Neural cell (in vitro differentiated cells): ENCODE data around the gene ADAMTS17. TPM values are rescaled to one million over a fixed set of nuclear protein-coding genes. Genes with fewer than 3 reads are reported as not detected.

Experiments used
- H2AFZ ChIP-seq: fragments of 200-600, 300-800 bp; sonication (generic), shearing (Covaris generic); 2 replicates; pipeline ENCODE4 v1.6.0; 2014; ENCODE audit warnings: low read depth, mild to moderate bottlenecking, antibody characterized with exemption, low read length, moderate library complexity
- H3F3A ChIP-seq: fragments of 200-600 bp; shearing (Covaris generic); 2 replicates; pipeline ENCODE4 v1.6.1; 2016; ENCODE audit warnings: mild to moderate bottlenecking, moderate library complexity, mixed read lengths, antibody characterized with exemption, low read length; ENCODE audit not compliant: insufficient read depth, poor library complexity, severe bottlenecking
- H3K27ac ChIP-seq: fragments of 200-600, 300-800 bp; sonication (generic), shearing (Covaris generic); 2 replicates; pipeline ENCODE4 v1.5.1; 2014; ENCODE audit warnings: mild to moderate bottlenecking, low read length, moderate library complexity
- H3K27me3 ChIP-seq: fragments of 300-800, 200-600 bp; sonication (generic), shearing (Covaris generic); 2 replicates; pipeline ENCODE4 v1.6.0; 2014; ENCODE audit warnings: mild to moderate bottlenecking, low read depth, low read length, moderate library complexity; ENCODE audit not compliant: insufficient read depth
- H3K36me3 ChIP-seq: fragments of 300-800, 200-600 bp; sonication (generic), shearing (Covaris generic); 2 replicates; pipeline ENCODE4 v1.5.1; 2014; ENCODE audit warnings: mild to moderate bottlenecking, antibody characterized with exemption, low read length, moderate library complexity; ENCODE audit not compliant: insufficient read depth
- H3K4me2 ChIP-seq: fragments of 300-800, 200-600 bp; sonication (generic), shearing (Covaris generic); 2 replicates; pipeline ENCODE4 v1.6.0; 2014; ENCODE audit warnings: mild to moderate bottlenecking, low read length
- H3K4me3 ChIP-seq: fragments of 300-800, 200-600 bp; sonication (generic), shearing (Covaris generic); 2 replicates; pipeline ENCODE4 v1.5.1; 2014; ENCODE audit warnings: mild to moderate bottlenecking, low read length, moderate library complexity
- H3K79me2 ChIP-seq: fragments of 200-600 bp; shearing (Covaris generic); replicated peaks from 2 replicates; pipeline ENCODE4 v1.6.0; 2014; ENCODE audit warnings: mild to moderate bottlenecking, low read length, moderate library complexity; ENCODE audit not compliant: insufficient read depth
- H3K9ac ChIP-seq: fragments of 300-800, 200-600 bp; sonication (generic), shearing (Covaris generic); 2 replicates; pipeline ENCODE4 v1.6.1; 2016; ENCODE audit warnings: mild to moderate bottlenecking, low read length, mixed read lengths
- H3K9me2 ChIP-seq: fragments of 200-600 bp; shearing (Covaris generic); 2 replicates; pipeline ENCODE4 v1.6.1; 2016; ENCODE audit warnings: mild to moderate bottlenecking, low read length, mixed read lengths; ENCODE audit not compliant: insufficient read depth
- H3K9me3 ChIP-seq: fragments of 200-600, 300-800 bp; sonication (generic), shearing (Covaris generic); 2 replicates; pipeline ENCODE4 v1.6.1; 2016; ENCODE audit warnings: mild to moderate bottlenecking, mixed run types, low read length, moderate library complexity, mixed read lengths
- H4K20me1 ChIP-seq: fragments of 200-600 bp; shearing (Covaris generic); 2 replicates; pipeline ENCODE4 v1.6.1; 2016; ENCODE audit warnings: mild to moderate bottlenecking, mixed run types; ENCODE audit not compliant: insufficient read depth
- EP300 ChIP-seq: fragments of 450-650 bp; conservative IDR thresholded peaks from 2 replicates; pipeline ENCODE4 v1.6.1; 2014; ENCODE audit warnings: antibody characterized with exemption, mild to moderate bottlenecking, moderate library complexity; ENCODE audit not compliant: poor library complexity, severe bottlenecking
- EZH2 ChIP-seq: fragments of 200-600, 300-800 bp; shearing (Covaris generic), sonication (generic); IDR thresholded peaks from 2 replicates; pipeline ENCODE4 v1.6.1; 2014; ENCODE audit warnings: antibody characterized with exemption, low read length, borderline replicate concordance, mild to moderate bottlenecking; ENCODE audit not compliant: insufficient read depth, poor library complexity, severe bottlenecking
- MXI1 ChIP-seq: fragments of 450-650 bp; conservative IDR thresholded peaks from 2 replicates; pipeline ENCODE4 v1.6.1; 2014; ENCODE audit warnings: antibody characterized with exemption, mild to moderate bottlenecking; ENCODE audit not compliant: poor library complexity, severe bottlenecking
- POLR2AphosphoS5 ChIP-seq: IDR thresholded peaks from 2 replicates; pipeline ENCODE4 v1.6.1; 2012
- RAD21 ChIP-seq: fragments of 450-650 bp; conservative IDR thresholded peaks from 2 replicates; pipeline ENCODE4 v1.6.1; 2014; ENCODE audit warnings: antibody characterized with exemption, mild to moderate bottlenecking, moderate library complexity
- SMC3 ChIP-seq: fragments of 450-650 bp; conservative IDR thresholded peaks from 2 replicates; pipeline ENCODE4 v1.6.1; 2014; ENCODE audit warnings: antibody characterized with exemption, mild to moderate bottlenecking, moderate library complexity; ENCODE audit not compliant: poor library complexity
- TAF1 ChIP-seq: IDR thresholded peaks from 2 replicates; pipeline ENCODE4 v1.6.1; 2012; ENCODE audit warnings: low read depth
- polyA plus RNA-seq: library from polyadenylated mRNA; depleted of rRNA; stranded (reverse); fragments of >200 nt; gene quantifications from 2 replicates; pipeline ENCODE4 v1.2.3, GENCODE V29; 2014
- TF ChIP-seq, protein P1 (sequence below): IDR thresholded peaks from 2 replicates; pipeline ENCODE4 v1.6.1; 2012; ENCODE audit warnings: borderline replicate concordance
- TF ChIP-seq, protein P2 (sequence below): fragments of 450-650 bp; IDR thresholded peaks from 2 replicates; pipeline ENCODE4 v1.5.1; 2014; ENCODE audit warnings: antibody characterized with exemption, mild to moderate bottlenecking, moderate library complexity; ENCODE audit not compliant: poor library complexity, severe bottlenecking

Gene ADAMTS17
- polyA plus RNA-seq, 1 donor from 2014 or later = 0.04 TPM

GRCh38 chr15:100125401-100126191, 216.2 kb downstream of the ADAMTS17 start:
- Histone ChIP-seq H2AFZ (no peak overlapping the region), H3K79me2 (no peaks in the 10 kb centered on the region), H3K9ac (no peak overlapping the region), H3K9me2 (no peaks in the 10 kb centered on the region), H3K4me2 (no peak overlapping the region), H3K4me3 (no peak overlapping the region), H3K27me3 (no peaks in the 10 kb centered on the region), H3K36me3 (no peaks in the 10 kb centered on the region), H4K20me1 (no peaks in the 10 kb centered on the region), H3K27ac (no peak overlapping the region), H3F3A (no peaks in the 10 kb centered on the region), H3K9me3 (peaks cover 8% of the 10 kb centered on the region)
- TF ChIP-seq EP300 = no peak
- TF ChIP-seq POLR2AphosphoS5 = no peak
- no peak for TF ChIP-seq EZH2
- TF ChIP-seq, protein P1, sequence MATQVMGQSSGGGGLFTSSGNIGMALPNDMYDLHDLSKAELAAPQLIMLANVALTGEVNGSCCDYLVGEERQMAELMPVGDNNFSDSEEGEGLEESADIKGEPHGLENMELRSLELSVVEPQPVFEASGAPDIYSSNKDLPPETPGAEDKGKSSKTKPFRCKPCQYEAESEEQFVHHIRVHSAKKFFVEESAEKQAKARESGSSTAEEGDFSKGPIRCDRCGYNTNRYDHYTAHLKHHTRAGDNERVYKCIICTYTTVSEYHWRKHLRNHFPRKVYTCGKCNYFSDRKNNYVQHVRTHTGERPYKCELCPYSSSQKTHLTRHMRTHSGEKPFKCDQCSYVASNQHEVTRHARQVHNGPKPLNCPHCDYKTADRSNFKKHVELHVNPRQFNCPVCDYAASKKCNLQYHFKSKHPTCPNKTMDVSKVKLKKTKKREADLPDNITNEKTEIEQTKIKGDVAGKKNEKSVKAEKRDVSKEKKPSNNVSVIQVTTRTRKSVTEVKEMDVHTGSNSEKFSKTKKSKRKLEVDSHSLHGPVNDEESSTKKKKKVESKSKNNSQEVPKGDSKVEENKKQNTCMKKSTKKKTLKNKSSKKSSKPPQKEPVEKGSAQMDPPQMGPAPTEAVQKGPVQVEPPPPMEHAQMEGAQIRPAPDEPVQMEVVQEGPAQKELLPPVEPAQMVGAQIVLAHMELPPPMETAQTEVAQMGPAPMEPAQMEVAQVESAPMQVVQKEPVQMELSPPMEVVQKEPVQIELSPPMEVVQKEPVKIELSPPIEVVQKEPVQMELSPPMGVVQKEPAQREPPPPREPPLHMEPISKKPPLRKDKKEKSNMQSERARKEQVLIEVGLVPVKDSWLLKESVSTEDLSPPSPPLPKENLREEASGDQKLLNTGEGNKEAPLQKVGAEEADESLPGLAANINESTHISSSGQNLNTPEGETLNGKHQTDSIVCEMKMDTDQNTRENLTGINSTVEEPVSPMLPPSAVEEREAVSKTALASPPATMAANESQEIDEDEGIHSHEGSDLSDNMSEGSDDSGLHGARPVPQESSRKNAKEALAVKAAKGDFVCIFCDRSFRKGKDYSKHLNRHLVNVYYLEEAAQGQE = no peak
- TF ChIP-seq TAF1 = no peak
- TF ChIP-seq RAD21 = no peak
- TF ChIP-seq, protein P2, sequence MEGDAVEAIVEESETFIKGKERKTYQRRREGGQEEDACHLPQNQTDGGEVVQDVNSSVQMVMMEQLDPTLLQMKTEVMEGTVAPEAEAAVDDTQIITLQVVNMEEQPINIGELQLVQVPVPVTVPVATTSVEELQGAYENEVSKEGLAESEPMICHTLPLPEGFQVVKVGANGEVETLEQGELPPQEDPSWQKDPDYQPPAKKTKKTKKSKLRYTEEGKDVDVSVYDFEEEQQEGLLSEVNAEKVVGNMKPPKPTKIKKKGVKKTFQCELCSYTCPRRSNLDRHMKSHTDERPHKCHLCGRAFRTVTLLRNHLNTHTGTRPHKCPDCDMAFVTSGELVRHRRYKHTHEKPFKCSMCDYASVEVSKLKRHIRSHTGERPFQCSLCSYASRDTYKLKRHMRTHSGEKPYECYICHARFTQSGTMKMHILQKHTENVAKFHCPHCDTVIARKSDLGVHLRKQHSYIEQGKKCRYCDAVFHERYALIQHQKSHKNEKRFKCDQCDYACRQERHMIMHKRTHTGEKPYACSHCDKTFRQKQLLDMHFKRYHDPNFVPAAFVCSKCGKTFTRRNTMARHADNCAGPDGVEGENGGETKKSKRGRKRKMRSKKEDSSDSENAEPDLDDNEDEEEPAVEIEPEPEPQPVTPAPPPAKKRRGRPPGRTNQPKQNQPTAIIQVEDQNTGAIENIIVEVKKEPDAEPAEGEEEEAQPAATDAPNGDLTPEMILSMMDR = no peak
- TF ChIP-seq SMC3 = no peak
- TF ChIP-seq MXI1 = no peak

- Histone ChIP-seq H4K20me1 (no peaks in the 10 kb centered on the region), H3K9me2 (no peaks in the 10 kb centered on the region), H3K36me3 (no peaks in the 10 kb centered on the region), H3K4me2 (no peak overlapping the region), H2AFZ (no peak overlapping the region), H3K79me2 (no peaks in the 10 kb centered on the region), H3K27ac (no peak overlapping the region), H3F3A (no peaks in the 10 kb centered on the region), H3K4me3 (no peak overlapping the region), H3K9me3 (peaks cover 8% of the 10 kb centered on the region), H3K27me3 (no peaks in the 10 kb centered on the region), H3K9ac (no peak overlapping the region)
- TF ChIP-seq TAF1 (no peak), EZH2 (no peak)
Measured at GRCh38 chr15:100124936-100125335, 216.8 kb downstream of the ADAMTS17 start.
